HepG2 (cell line): ENCODE data around the gene SLC17A6. TPM values are rescaled to one million over a fixed set of nuclear protein-coding genes. Genes with fewer than 3 reads are reported as not detected.

Source experiments
- ATAC-seq: fragments of 200-7000 bp; cut with Tn5 transposase; 3 replicates; pipeline ENCODE4 v1.9.1; 2020; ENCODE audit warnings: mild to moderate bottlenecking, moderate library complexity
- BruUV-seq: library from RNA; stranded (reverse); fragments of 400-500 nt; replicated peaks from 2 replicates; lab custom pipeline; 2021; lab: Mats Ljungman, UMichigan
- CTCF ChIA-PET: fragments of 300-600 bp; formaldehyde crosslinking; extraction: SDS; loops from one replicate; lab custom pipeline; 2021; ENCODE audit warnings: low total read pairs, inconsistent platforms, low intra/inter-chr PET ratio; lab: Yijun Ruan, JAX
- POLR2A ChIA-PET: fragments of 350-600 bp; sonication (Branson Sonifier 250); formaldehyde crosslinking; loops from one replicate; lab custom pipeline; 2020; ENCODE audit warnings: antibody characterized with exemption, inconsistent platforms; lab: Yijun Ruan, JAX
- DNase-seq: peaks from one replicate; pipeline ENCODE4 v3.0.0-alpha.2; 2015; ENCODE audit warnings: low spot score
- FAIRE-seq: peaks from 3 replicates; lab custom pipeline; 2011; peaks lifted over from hg19 to GRCh38; lab: Jason Lieb, UNC
- H2AFZ ChIP-seq: one replicate; pipeline ENCODE4 v1.6.1; 2011; ENCODE audit warnings: low read length, inconsistent platforms
- H3K27ac ChIP-seq: fragments of 300-600 bp; 3 replicates; pipeline ENCODE4 v1.8.0; 2011; ENCODE audit warnings: mixed run types, mild to moderate bottlenecking, mixed read lengths, low read length, inconsistent platforms; ENCODE audit not compliant: insufficient read depth; ENCODE audit errors: extremely low read length
- H3K27me3 ChIP-seq, 2 experiments: fragments of 200-600 bp in 1 of 2; 2 replicates in 1 of 2; 3 replicates in 1 of 2; pipeline versions ENCODE4 v1.6.0 to v1.8.0; 2011; ENCODE audit warnings: low read length in 2 of 2, mild to moderate bottlenecking in 2 of 2, moderate library complexity in 2 of 2, inconsistent platforms in 1 of 2; ENCODE audit not compliant: insufficient read depth in 2 of 2, control insufficient read depth in 1 of 2
- H3K36me3 ChIP-seq, 2 experiments: fragments of 200-600 bp in 1 of 2; replicated peaks in 1 of 2; 2 replicates in 1 of 2; 3 replicates in 1 of 2; pipeline versions ENCODE4 v1.5.1 to v1.8.0; 2011; ENCODE audit warnings: low read length in 2 of 2, inconsistent platforms in 1 of 2; ENCODE audit not compliant: insufficient read depth in 2 of 2, control insufficient read depth in 1 of 2
- H3K4me1 ChIP-seq: 2 replicates; pipeline ENCODE4 v1.5.1; 2012; ENCODE audit warnings: low read length, inconsistent platforms; ENCODE audit not compliant: insufficient read depth
- H3K4me2 ChIP-seq: 2 replicates; pipeline ENCODE4 v1.6.0; 2011; ENCODE audit warnings: low read depth, low read length, inconsistent platforms
- H3K4me3 ChIP-seq, 3 experiments: fragments of 200-600 bp in 1 of 3; sonication (generic), shearing (Covaris generic) in 1 of 3; replicated peaks in 1 of 3; 2 replicates each; pipeline ENCODE4 v1.5.1; 2011 to 2016; ENCODE audit warnings: low read length in 3 of 3, inconsistent platforms in 2 of 3, low read depth in 2 of 3, mild to moderate bottlenecking in 2 of 3, control low read depth in 1 of 3, mixed read lengths in 1 of 3; ENCODE audit not compliant: insufficient read depth in 1 of 3
- H3K79me2 ChIP-seq: one replicate; pipeline ENCODE4 v1.6.1; 2011; ENCODE audit warnings: low read length, inconsistent platforms; ENCODE audit not compliant: insufficient read depth
- H3K9ac ChIP-seq: 2 replicates; pipeline ENCODE4 v1.6.0; 2011; ENCODE audit warnings: mild to moderate bottlenecking, low read depth, low read length, inconsistent platforms; ENCODE audit not compliant: insufficient read depth
- H3K9me3 ChIP-seq: 2 replicates; pipeline ENCODE4 v1.5.1; 2012; ENCODE audit warnings: mild to moderate bottlenecking, low read length
- H4K20me1 ChIP-seq: 2 replicates; pipeline ENCODE4 v1.6.0; 2011; ENCODE audit warnings: inconsistent platforms, mild to moderate bottlenecking, low read length, moderate library complexity; ENCODE audit not compliant: insufficient read depth
- CEBPZ ChIP-seq: IDR thresholded peaks from 2 replicates; pipeline ENCODE4 v1.6.1; 2012; ENCODE audit warnings: low read length, improper control_type of control experiment
- CENPBD1 ChIP-seq: sonication (generic); formaldehyde crosslinking; IDR thresholded peaks from 2 replicates; pipeline ENCODE4 v1.8.0; 2022; ENCODE audit warnings: missing genetic modification reagents, low read depth, mild to moderate bottlenecking, borderline replicate concordance
- KDM5A ChIP-seq: fragments of 200-600 bp; sonication (generic); IDR thresholded peaks from 2 replicates; pipeline ENCODE4 v1.7.0; 2018; ENCODE audit warnings: antibody characterized with exemption, mild to moderate bottlenecking, low read length, borderline replicate concordance
- MAFG ChIP-seq: sonication (generic); formaldehyde crosslinking; IDR thresholded peaks from 2 replicates; pipeline ENCODE4 v1.5.1; 2020; ENCODE audit warnings: mild to moderate bottlenecking, missing genetic modification reagents
- MBNL3 ChIP-seq: fragments of 250-450 bp; sonication (Bioruptor Pico); conservative IDR thresholded peaks from 2 replicates; pipeline ENCODE4 v1.8.0; 2022; ENCODE audit warnings: mild to moderate bottlenecking, inconsistent platforms
- NR2C2 ChIP-seq: sonication (generic); formaldehyde crosslinking; IDR thresholded peaks from 2 replicates; pipeline ENCODE4 v1.4.0; 2020; ENCODE audit warnings: missing genetic modification reagents, mild to moderate bottlenecking, moderate library complexity, borderline replicate concordance
- RFX1 ChIP-seq: fragments of 450-650 bp; IDR thresholded peaks from 2 replicates; pipeline ENCODE4 v1.6.1; 2017
- SOX13 ChIP-seq, 3 experiments: fragments of 450-650 bp in 1 of 3; sonication (generic) in 1 of 3; formaldehyde crosslinking in 1 of 3; IDR thresholded peaks in 2 of 3; conservative IDR thresholded peaks in 1 of 3; 2 replicates each; pipeline versions ENCODE4 v1.5.0 to v1.6.1; 2016 to 2020; ENCODE audit warnings: antibody characterized with exemption in 1 of 3, mild to moderate bottlenecking in 1 of 3, missing compliant biosample characterization in 1 of 3, missing genetic modification reagents in 1 of 3, moderate library complexity in 1 of 3
- SP5 ChIP-seq: IDR thresholded peaks from 2 replicates; pipeline ENCODE4 v1.6.1; 2016; ENCODE audit warnings: low read depth, borderline replicate concordance
- SRSF9 ChIP-seq: fragments of 200-400 bp; formaldehyde crosslinking; IDR thresholded peaks from 2 replicates; pipeline ENCODE4 v1.6.1; 2018; ENCODE audit warnings: borderline replicate concordance, mild to moderate bottlenecking, low read depth, low read length; ENCODE audit not compliant: insufficient read depth, poor library complexity, severe bottlenecking
- TEAD2 ChIP-seq: sonication (generic); formaldehyde crosslinking; IDR thresholded peaks from 2 replicates; pipeline ENCODE4 v1.9.0; 2021; ENCODE audit warnings: missing genetic modification reagents
- ZNF543 ChIP-seq: sonication (generic); formaldehyde crosslinking; IDR thresholded peaks from 2 replicates; pipeline ENCODE4 v1.4.0; 2020; ENCODE audit warnings: mild to moderate bottlenecking, missing genetic modification reagents
- ZNF569 ChIP-seq: sonication (generic); formaldehyde crosslinking; IDR thresholded peaks from 2 replicates; pipeline ENCODE4 v1.5.0; 2020; ENCODE audit warnings: mild to moderate bottlenecking, missing genetic modification reagents, moderate library complexity, borderline replicate concordance
- ZNF710 ChIP-seq: sonication (generic); formaldehyde crosslinking; IDR thresholded peaks from 2 replicates; pipeline ENCODE4 v1.5.0; 2020; ENCODE audit warnings: mild to moderate bottlenecking, missing genetic modification reagents, borderline replicate concordance
- ZNF776 ChIP-seq: sonication (generic); formaldehyde crosslinking; IDR thresholded peaks from 2 replicates; pipeline ENCODE4 v1.4.0; 2020; ENCODE audit warnings: mild to moderate bottlenecking, missing genetic modification reagents
- WGBS: methylation state at CpG from one replicate; pipeline ENCODE4 v1.1.6; 2017; ENCODE audit warnings: low lambda C conversion rate; 5-methylcytosine and 5-hydroxymethylcytosine counted together
- in situ Hi-C: cut with HindIII; loops from 2 replicates; pipeline ENCODE4 v1.10.0; 2017; ENCODE audit warnings: low pct_unique_long_range_greater_than_20kb; ENCODE audit not compliant: extremely low pct_ligation_motif_present
- intact Hi-C: fragments of 100-400 bp; cut with micrococcal nuclease; formaldehyde crosslinking; loops from one replicate; pipeline ENCODE4 v1.10.0; 2022; ENCODE audit not compliant: unreplicated experiment
- polyA plus RNA-seq, 8 experiments: library from polyadenylated mRNA; depleted of rRNA in 3 of 8; stranded (reverse) in 7 of 8; unstranded in 1 of 8; fragments of >200 nt; fragmentation: Illumina TruSeq in 4 of 8; extraction: Trizol in 4 of 8; gene quantifications; 2 replicates each; pipeline versions ENCODE4 v1.2.1 to v1.2.3, GENCODE V29; 2011 to 2016; ENCODE audit warnings: low read depth in 4 of 8, missing spikeins in 1 of 8, mixed read lengths in 1 of 8; ENCODE audit not compliant: insufficient read depth in 1 of 8
- total RNA-seq, 5 experiments: library from RNA; depleted of rRNA; stranded (reverse); fragments of >200 nt; fragmentation: Illumina TruSeq; extraction: Trizol; gene quantifications; 2 replicates each; pipeline ENCODE4 v1.2.3, GENCODE V29; 2016; ENCODE audit warnings: low read depth in 1 of 5

The SLC17A6 gene
- total and polyA plus RNA-seq, 2 of the 13 experiments (the other 11 are each of a cell fraction or from before 2014, with no cell fraction given): not detected

GRCh38 chr11:22317656-22318055 is 20.5 kb upstream of the SLC17A6 start:
- ChIA-PET CTCF (no interaction called here), POLR2A (no interaction called here)
- WGBS: 2% methylated on average over 10 of the region's 15 CpGs
- in situ Hi-C loops (loop anchor here (25.0 kb wide), 1 partner anchor 1680 kb away; no protein-coding TSS in a partner anchor), intact Hi-C loops (no loop called here)
- Histone ChIP-seq H3K9ac (no peak overlapping the region), H3K4me1 (no peaks in the 10 kb centered on the region), H3K4me2 (no peak overlapping the region), H3K27ac (no peak overlapping the region), H4K20me1 (no peaks in the 10 kb centered on the region), H3K79me2 (no peaks in the 10 kb centered on the region), H3K27me3 (peaks cover 0 to 18% of the 10 kb centered on the region in 2 experiments; a peak in 2 of 5 replicates), H2AFZ (no peak overlapping the region), H3K4me3 (no peak overlapping the region), H3K36me3 (no peaks in the 10 kb centered on the region), H3K9me3 (no peaks in the 10 kb centered on the region)
- FAIRE-seq: no peak
- no TSS peak for BruUV-seq
- TF ChIP-seq SRSF9: no peak
- TF ChIP-seq ZNF710 (CRISPR knock-in tag): no peak
- TF ChIP-seq MAFG: no peak
- TF ChIP-seq ZNF569 (CRISPR knock-in tag): no peak
- TF ChIP-seq SOX13 (IDR thresholded peaks at IDR 0.05): no peak
- TF ChIP-seq SOX13 (CRISPR knock-in tag; conservative IDR thresholded peaks at IDR 0.05 in 1 of 2, IDR thresholded peaks at IDR 0.05 in 1 of 2): no peak
- no peak for TF ChIP-seq TEAD2 (CRISPR knock-in tag)
- TF ChIP-seq ZNF543 (CRISPR knock-in tag): no peak
- TF ChIP-seq SP5 (CRISPR knock-in tag): no peak
- TF ChIP-seq RFX1: no peak
- no peak for TF ChIP-seq MBNL3 (CRISPR knock-in tag)
- no peak for TF ChIP-seq KDM5A
- TF ChIP-seq CEBPZ: no peak
- no peak for TF ChIP-seq NR2C2 (CRISPR knock-in tag)
- no peak for TF ChIP-seq ZNF776 (CRISPR knock-in tag)
- no peak for TF ChIP-seq CENPBD1
- no peak for DNase-seq
- ATAC-seq: no peak
